GM06990 (cell line): ENCODE measurements around the gene DCAF6.

Source experiments
- DNase-seq: peaks from one replicate; pipeline ENCODE4 v3.0.0-alpha.2; 2011; ENCODE audit not compliant: insufficient read length; ENCODE audit errors: extremely low read depth
- H3K27me3 ChIP-seq: replicated peaks from 2 replicates; pipeline ENCODE4 v1.6.0; 2011; ENCODE audit warnings: low read length; ENCODE audit not compliant: control insufficient read depth, insufficient read depth
- H3K36me3 ChIP-seq: 2 replicates; pipeline ENCODE4 v1.5.1; 2011; ENCODE audit warnings: low read length; ENCODE audit not compliant: control insufficient read depth, insufficient read depth
- H3K4me3 ChIP-seq: replicated peaks from 2 replicates; pipeline ENCODE4 v1.5.1; 2011; ENCODE audit warnings: low read depth, mild to moderate bottlenecking, control low read depth, low read length
- TF ChIP-seq, protein P1 (sequence below): IDR thresholded peaks from 2 replicates; pipeline ENCODE4 v1.5.1; 2011; ENCODE audit warnings: low read length, control low read depth, mild to moderate bottlenecking, inconsistent platforms; ENCODE audit not compliant: insufficient read depth, poor library complexity, severe bottlenecking

DCAF6 gene

DNA sequence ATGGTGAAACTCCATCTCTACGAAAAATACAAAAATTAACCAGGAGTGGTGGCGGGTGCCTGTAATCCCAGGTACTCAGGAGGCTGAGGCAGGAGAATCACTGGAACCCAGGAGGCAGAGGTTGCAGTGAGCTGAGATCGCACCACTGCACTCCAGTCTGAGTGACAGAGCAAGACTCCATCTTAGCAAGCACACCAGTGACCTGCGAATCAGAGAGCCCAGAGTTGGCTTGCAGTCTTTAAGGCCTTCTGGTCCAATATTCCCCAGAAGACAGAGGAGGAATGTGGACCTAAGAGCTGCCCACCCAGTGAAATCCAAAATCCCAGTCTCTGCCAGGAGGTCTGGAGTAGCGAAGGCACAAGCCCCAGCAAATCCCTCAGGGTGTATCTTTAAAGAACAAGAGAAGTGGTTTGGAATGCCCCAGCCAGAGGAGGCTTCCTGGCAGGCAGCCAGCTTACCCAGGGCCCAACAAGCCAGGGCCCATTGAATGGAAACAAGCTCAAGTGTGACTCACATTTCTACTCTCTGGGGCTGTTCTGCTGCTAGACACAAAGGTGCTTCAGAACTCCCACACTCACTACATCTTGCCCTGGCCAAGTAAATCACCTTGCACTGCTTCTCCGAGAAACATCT is 176.3 kb downstream of the DCAF6 start:
- Histone ChIP-seq H3K36me3 (no peaks in the 10 kb centered on the region), H3K27me3 (no peaks in the 10 kb centered on the region; the same call in 1 of the 2 replicates), H3K4me3 (no peak overlapping the region)
- DNase-seq = no peak
- TF ChIP-seq, protein P1, sequence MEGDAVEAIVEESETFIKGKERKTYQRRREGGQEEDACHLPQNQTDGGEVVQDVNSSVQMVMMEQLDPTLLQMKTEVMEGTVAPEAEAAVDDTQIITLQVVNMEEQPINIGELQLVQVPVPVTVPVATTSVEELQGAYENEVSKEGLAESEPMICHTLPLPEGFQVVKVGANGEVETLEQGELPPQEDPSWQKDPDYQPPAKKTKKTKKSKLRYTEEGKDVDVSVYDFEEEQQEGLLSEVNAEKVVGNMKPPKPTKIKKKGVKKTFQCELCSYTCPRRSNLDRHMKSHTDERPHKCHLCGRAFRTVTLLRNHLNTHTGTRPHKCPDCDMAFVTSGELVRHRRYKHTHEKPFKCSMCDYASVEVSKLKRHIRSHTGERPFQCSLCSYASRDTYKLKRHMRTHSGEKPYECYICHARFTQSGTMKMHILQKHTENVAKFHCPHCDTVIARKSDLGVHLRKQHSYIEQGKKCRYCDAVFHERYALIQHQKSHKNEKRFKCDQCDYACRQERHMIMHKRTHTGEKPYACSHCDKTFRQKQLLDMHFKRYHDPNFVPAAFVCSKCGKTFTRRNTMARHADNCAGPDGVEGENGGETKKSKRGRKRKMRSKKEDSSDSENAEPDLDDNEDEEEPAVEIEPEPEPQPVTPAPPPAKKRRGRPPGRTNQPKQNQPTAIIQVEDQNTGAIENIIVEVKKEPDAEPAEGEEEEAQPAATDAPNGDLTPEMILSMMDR = no peak

DNA sequence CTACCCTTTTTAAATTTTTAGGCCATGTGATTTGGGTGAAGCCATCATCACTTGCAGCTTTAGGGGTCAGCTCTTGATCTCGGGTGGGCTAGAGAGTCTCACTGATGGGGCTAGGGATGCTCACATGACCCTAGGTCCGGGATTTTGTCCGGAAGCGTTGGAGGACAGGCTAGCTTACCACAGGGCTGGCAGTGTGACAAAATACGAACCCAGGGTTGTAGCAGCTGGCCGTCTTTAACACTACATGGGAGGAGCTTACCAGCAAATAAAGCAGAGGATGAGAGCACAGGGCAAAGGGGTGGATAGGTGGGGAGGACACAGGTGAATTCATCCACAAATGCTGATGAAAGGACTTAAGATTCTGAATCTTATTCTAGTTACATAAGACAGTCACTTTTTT is 178.4 kb downstream of the DCAF6 start:
- no peaks in the 10 kb centered on the region; the same call in 1 of the 2 replicates for H3K27me3 ChIP-seq
- TF ChIP-seq, protein P1 = no peak
- no peak overlapping the region for H3K4me3 ChIP-seq
- no peak for DNase-seq
- no peaks in the 10 kb centered on the region for H3K36me3 ChIP-seq

DNA sequence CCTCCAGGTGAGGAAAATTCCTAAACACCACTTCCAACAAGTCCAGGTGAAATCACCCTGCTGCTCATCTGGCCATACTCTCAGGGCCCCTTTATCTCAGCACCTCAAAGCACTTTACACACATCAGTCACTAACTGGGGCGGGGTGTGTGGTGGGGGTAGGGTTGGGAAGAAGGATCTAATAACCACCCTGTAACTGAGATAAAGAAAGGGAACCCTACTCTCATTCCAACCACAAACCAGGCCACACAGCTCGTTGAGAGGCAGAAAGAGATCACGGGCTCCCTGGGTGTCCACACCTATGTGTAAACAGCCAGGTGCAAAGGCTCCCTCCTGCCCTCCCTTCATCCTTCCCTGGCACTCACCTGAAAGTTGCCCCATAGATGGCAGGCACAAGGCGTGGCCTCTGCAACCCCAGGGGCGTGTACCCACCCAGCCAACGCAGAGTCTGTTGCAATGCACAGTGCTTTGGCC is 179.9 kb downstream of the DCAF6 start:
- Histone ChIP-seq H3K27me3 (no peaks in the 10 kb centered on the region; the same call in 1 of the 2 replicates), H3K36me3 (no peaks in the 10 kb centered on the region), H3K4me3 (no peak overlapping the region)
- no peak for DNase-seq
- TF ChIP-seq, protein P1 = no peak

DNA sequence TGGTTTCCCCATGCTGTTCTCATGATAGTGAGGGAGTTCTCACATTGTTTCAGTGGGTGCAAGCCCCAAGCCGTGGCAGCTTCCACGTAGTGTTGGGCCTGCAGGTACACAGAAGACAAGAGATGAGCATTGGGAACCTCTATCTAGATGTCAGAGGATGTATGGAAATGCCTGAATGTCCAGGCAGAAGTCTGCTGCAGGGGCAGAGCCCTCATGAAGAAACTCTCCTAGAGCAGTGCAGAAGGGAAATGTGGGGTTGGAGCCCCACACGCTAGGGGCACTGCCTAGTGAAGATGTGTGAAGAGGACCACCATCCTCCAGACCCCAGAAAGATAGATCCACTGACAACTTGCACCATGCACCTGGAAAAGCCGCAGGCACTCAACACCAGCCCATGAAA is 183.3 kb downstream of the DCAF6 start:
- TF ChIP-seq, protein P1 = no peak
- H3K4me3 ChIP-seq = no peak overlapping the region

DNA sequence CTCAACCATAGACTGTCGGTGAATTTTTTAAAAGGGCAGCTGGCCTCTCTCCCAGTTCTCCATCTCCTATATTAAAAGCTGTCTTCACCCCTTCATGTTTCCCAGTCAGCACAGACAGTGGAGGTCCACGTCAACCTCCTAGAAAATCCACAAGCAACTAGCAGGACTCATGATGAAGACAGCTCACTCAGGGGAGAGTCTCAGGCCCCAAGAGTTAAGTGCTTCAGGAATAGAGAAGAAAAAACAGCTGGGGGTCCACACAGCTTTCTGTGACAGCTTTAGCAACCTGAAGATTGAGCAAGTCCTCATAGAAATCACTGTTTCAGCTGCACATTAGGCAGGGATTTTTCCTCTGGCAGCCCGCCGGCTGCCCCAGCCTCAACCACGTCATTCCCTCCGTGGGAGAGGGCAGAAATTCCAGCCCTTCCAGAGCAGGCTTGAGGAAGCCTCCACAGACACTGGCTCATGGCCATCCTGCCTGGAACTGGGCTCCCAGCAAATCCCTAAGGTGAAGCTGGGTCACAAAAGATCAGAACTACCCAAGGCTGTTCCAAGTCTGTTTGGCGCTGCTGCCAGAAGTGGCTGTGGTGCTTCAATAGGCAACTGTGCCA is 185.0 kb downstream of the DCAF6 start:
- no peaks in the 10 kb centered on the region for H3K36me3 ChIP-seq
- TF ChIP-seq, protein P1 = no peak
- no peak for DNase-seq
- H3K4me3 ChIP-seq = no peak overlapping the region
- H3K27me3 ChIP-seq = no peaks in the 10 kb centered on the region; the same call in none of the 2 replicates

More for the DNA sequence above, 183.3 kb downstream of the DCAF6 start:
- DNase-seq = no peak
- H3K36me3 ChIP-seq = no peaks in the 10 kb centered on the region
- H3K27me3 ChIP-seq = no peaks in the 10 kb centered on the region; the same call in none of the 2 replicates

DNA sequence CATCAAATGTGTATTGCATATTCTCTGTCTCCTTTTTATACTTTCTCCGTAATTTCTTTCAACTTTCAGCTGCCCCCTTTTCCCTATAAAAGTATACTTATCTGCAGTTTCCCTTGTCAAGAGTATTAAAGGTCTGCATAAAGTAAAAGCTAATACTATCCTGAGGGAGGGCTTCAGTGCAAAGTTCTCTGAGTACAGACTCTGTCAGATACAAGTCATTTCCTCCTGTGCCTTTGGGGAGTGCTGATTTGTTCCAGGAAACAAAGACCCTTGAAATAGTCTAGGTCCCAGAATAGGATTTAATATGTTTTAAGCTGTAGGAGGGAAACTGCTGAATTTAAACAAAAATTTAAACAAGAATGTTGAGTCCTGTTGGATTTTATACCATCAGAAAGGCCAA is 188.6 kb downstream of the DCAF6 start:
- no peak for DNase-seq
- TF ChIP-seq, protein P1 = no peak
- Histone ChIP-seq H3K4me3 (no peak overlapping the region), H3K36me3 (no peaks in the 10 kb centered on the region), H3K27me3 (no peaks in the 10 kb centered on the region; the same call in 1 of the 2 replicates)
